Mesothelial cell of epicardium (in vitro differentiated cells): Measurements from ENCODE around the gene TBC1D22A. TPM values are rescaled to one million over a fixed set of nuclear protein-coding genes. Genes with fewer than 3 reads are reported as not detected.

ENCODE experiments used
- DNase-seq, 2 experiments: peaks; one replicate each; pipeline ENCODE4 v3.0.0; 2021; ENCODE audit warnings: low spot score in 2 of 2; ENCODE audit not compliant: unreplicated experiment in 2 of 2
- H3K27ac Mint-ChIP-seq: 2 replicates; pipeline ENCODE4 v1.8.0; 2021; ENCODE audit warnings: mixed read lengths
- H3K27me3 Mint-ChIP-seq: 2 replicates; pipeline ENCODE4 v1.8.0; 2021; ENCODE audit warnings: low read depth, mixed read lengths
- H3K36me3 Mint-ChIP-seq: 2 replicates; pipeline ENCODE4 v1.8.0; 2021; ENCODE audit warnings: mixed read lengths
- H3K4me1 Mint-ChIP-seq: 2 replicates; pipeline ENCODE4 v1.8.0; 2021; ENCODE audit warnings: mixed read lengths
- H3K4me3 Mint-ChIP-seq: 2 replicates; pipeline ENCODE4 v1.8.0; 2021; ENCODE audit warnings: mild to moderate bottlenecking, moderate library complexity, mixed read lengths
- H3K9me3 Mint-ChIP-seq: 2 replicates; pipeline ENCODE4 v1.8.0; 2021; ENCODE audit warnings: mixed read lengths
- CTCF ChIP-seq: fragments of 200-600 bp; sonication (generic); IDR thresholded peaks from one replicate; pipeline ENCODE4 v1.5.0; 2021; ENCODE audit warnings: antibody characterized with exemption; ENCODE audit not compliant: unreplicated experiment
- total RNA-seq: library from RNA; stranded (reverse); gene quantifications from 3 replicates; pipeline ENCODE4 v1.2.1, GENCODE V29; 2021

The TBC1D22A gene
- total RNA-seq, 1 donor from 2014 or later, result 26.6 TPM

- H3K27me3 Mint-ChIP-seq, result no peaks in the 10 kb centered on the region
- peaks cover 21% of the 10 kb centered on the region for H3K4me1 Mint-ChIP-seq
- H3K4me3 Mint-ChIP-seq, result no peak overlapping the region
- H3K27ac Mint-ChIP-seq, result no peak overlapping the region
- peaks cover 5% of the 10 kb centered on the region for H3K36me3 Mint-ChIP-seq
- no peaks in the 10 kb centered on the region for H3K9me3 Mint-ChIP-seq
- DNase-seq, result no peak
- TF ChIP-seq CTCF, result no peak
Observed at GRCh38 chr22:47050401-47051051, 288.1 kb downstream of the TBC1D22A start.

- TF ChIP-seq CTCF, result no peak
- H3K27ac Mint-ChIP-seq, result no peak overlapping the region
- DNase-seq, result no peak
- H3K4me1 Mint-ChIP-seq, result peaks cover 21% of the 10 kb centered on the region
- no peaks in the 10 kb centered on the region for H3K27me3 Mint-ChIP-seq
- H3K36me3 Mint-ChIP-seq, result peaks cover 5% of the 10 kb centered on the region
- no peak overlapping the region for H3K4me3 Mint-ChIP-seq
- H3K9me3 Mint-ChIP-seq, result no peaks in the 10 kb centered on the region
Observed at GRCh38 chr22:47051441-47052071, 289.1 kb downstream of the TBC1D22A start.

GRCh38 chr22:47052236-47053012 lies 290.0 kb downstream of the TBC1D22A start:
- H3K4me3 Mint-ChIP-seq, result no peak overlapping the region
- no peaks in the 10 kb centered on the region for H3K27me3 Mint-ChIP-seq
- peaks cover 21% of the 10 kb centered on the region for H3K4me1 Mint-ChIP-seq
- peaks cover 6% of the 10 kb centered on the region for H3K36me3 Mint-ChIP-seq
- H3K9me3 Mint-ChIP-seq, result no peaks in the 10 kb centered on the region
- TF ChIP-seq CTCF, result no peak
- H3K27ac Mint-ChIP-seq, result no peak overlapping the region
- no peak for DNase-seq

GRCh38 chr22:47053013-47053725 lies 290.7 kb downstream of the TBC1D22A start:
- Mint-ChIP-seq H3K27me3 (no peaks in the 10 kb centered on the region), H3K4me3 (no peak overlapping the region), H3K9me3 (no peaks in the 10 kb centered on the region), H3K4me1 (peaks cover 21% of the 10 kb centered on the region), H3K36me3 (peaks cover 7% of the 10 kb centered on the region), H3K27ac (no peak overlapping the region)
- TF ChIP-seq CTCF, result no peak
- DNase-seq, result no peak

GRCh38 chr22:47053726-47054141 lies 291.3 kb downstream of the TBC1D22A start:
- Mint-ChIP-seq H3K36me3 (peaks cover 7% of the 10 kb centered on the region), H3K4me1 (peaks cover 21% of the 10 kb centered on the region), H3K4me3 (no peak overlapping the region), H3K27me3 (no peaks in the 10 kb centered on the region), H3K27ac (no peak overlapping the region), H3K9me3 (no peaks in the 10 kb centered on the region)
- DNase-seq, result no peak
- no peak for TF ChIP-seq CTCF
